ENCODE data around the gene DLG2.
"Not testable (repeated sequence)": the region's sequence is repeated elsewhere in the genome, so short reads cannot be mapped to it uniquely, and the experiment has no call there.

Gene DLG2

GRCh38 chr11:85627332-85627997 lies at the start of gene DLG2:
Gene DLG2, minus strand, starts transcription at chr11:85627344.
- no peak for DNase-seq (ENCODE audit: low spot score)

DNA sequence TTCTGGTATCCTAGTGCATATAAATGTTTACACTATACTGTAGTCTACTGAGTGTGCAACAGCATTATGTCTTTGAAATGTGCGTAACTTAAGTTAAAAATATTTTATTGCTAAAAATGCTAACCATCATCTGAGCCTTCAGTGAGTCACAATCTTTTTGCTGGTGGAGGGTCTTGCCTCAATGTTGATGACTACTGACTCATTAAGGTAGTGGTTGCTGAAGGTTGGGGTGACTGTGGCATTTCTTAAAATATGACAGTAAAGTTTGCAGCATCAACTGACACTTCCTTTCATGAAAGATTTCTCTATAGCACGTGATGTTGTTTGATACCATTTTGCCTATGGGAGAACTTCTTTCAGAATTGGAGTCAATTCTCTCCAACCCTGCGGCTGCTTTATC lies 46.2 kb upstream of the DLG2 start:
- no peak for DNase-seq (ENCODE audit: low spot score)

DNA sequence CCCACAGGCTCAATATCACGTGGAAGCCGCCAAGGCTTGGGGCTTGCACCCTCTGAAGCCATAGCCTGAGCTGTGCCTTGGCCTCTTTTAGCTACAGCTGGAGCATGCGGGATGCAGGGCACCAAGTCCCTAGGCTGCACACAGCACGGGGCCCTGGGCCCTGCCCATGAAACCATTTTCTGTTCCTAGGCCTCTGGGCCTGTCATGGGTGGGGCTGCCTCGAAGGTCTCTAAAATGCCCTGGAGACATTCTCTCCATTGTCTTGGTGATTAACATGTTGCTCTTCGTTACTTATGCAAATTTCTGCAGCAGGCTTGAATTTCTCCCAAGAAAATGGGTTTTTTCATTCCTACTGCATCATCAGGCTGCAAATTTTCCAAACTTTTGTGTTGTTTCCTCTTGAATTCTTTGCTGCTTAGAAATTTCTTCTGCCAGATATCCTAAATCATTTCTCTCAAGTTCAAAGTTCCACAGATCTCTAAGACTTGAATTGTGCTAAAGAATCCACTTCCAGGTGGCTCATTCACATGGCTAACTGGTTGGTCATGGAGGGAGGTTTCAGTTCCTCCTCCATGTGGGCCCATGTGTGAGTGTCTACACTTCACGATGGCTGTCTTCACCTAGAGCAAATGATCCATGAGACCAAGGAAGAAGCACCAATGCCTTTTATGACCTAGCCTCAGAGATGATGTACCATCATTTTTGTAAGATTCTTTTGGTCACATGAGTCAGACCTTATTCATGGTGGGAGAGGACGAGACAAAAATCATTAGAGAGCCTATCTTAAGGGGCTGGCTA lies 45.2 kb upstream of the DLG2 start:
- no peak for DNase-seq (ENCODE audit: low spot score)

- not testable (repeated sequence) for DNase-seq (ENCODE audit: low spot score)
Observed at GRCh38 chr11:85670949-85671663, 44.0 kb upstream of the DLG2 start.

DNA sequence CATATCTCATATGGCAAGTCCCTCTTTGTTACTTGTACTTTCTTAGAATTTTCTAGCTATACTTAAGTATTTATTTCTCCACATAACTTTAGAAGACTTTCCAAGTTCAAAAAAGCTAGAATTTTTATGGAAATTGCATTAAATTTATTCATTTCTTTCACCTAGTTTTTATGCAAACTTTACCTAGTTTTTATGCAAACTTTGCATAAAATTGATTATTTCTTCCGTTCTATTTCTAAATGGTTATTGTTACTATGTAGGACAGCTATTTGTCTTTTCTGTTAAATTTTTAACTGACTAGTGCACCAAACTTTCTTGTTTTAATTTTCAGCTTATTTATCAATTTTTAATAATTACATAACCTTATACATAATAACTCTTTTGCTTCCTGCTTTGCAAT lies 41.0 kb upstream of the DLG2 start:
- no peak for DNase-seq (ENCODE audit: low spot score)

- DNase-seq (ENCODE audit: low spot score) = no peak
Observed at GRCh38 chr11:85666687-85667086, 39.5 kb upstream of the DLG2 start.

- DNase-seq (ENCODE audit: low spot score) = no peak
Observed at GRCh38 chr11:85665733-85666132, 38.6 kb upstream of the DLG2 start.

DNA sequence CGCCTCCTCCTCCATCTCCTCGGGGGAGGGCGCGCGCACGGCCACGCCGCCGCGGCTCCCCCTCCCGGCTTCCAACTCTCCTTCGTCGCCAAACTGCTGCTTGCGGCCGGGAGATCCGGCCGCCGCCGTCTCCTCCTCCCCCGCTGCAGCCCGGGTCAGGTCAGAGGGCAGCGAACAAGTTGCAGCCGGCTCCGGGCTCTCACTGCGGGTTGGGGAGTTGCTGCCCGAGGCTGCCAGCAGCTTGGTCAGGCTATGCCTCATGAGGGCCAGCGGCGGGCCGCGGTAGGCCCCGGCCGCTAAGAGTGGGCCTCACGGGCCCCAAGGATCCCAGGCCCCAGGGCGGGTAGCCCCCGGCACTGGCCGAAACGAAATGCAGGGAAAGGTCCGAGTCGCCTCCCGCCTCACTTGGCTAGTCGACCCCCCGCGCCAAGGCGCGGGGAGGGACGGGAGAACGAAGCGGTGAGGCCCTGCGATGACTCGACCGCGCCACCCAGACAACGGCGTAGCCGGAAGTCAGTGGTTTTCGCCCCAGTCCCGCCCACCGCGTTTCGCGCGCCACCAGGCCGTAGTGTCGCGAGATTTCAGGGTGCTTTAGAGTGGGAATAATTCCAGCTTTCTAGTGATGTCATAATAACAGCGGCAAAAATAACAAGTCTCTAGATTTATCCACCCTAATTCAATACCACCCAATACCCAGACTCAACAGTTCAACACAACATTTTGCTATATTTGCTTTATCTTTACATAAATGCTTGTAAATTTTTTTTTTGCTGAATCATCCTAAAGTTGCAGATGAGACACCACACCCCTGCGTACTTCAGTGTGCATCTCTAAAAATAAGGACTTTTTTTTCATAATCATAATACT lies 37.7 kb upstream of the DLG2 start, which contains the start of gene CREBZF:
Gene CREBZF (minus strand): TSS at position 515 of the 867 bp plus-strand sequence. CDS start 254 bp downstream, at position 261.
- peak; percentile 97 for DNase-seq (ENCODE audit: low spot score)

- peak; percentile 76 for DNase-seq (ENCODE audit: low spot score)
Observed at GRCh38 chr11:85663753-85664614, 36.8 kb upstream of the DLG2 start.

DNA sequence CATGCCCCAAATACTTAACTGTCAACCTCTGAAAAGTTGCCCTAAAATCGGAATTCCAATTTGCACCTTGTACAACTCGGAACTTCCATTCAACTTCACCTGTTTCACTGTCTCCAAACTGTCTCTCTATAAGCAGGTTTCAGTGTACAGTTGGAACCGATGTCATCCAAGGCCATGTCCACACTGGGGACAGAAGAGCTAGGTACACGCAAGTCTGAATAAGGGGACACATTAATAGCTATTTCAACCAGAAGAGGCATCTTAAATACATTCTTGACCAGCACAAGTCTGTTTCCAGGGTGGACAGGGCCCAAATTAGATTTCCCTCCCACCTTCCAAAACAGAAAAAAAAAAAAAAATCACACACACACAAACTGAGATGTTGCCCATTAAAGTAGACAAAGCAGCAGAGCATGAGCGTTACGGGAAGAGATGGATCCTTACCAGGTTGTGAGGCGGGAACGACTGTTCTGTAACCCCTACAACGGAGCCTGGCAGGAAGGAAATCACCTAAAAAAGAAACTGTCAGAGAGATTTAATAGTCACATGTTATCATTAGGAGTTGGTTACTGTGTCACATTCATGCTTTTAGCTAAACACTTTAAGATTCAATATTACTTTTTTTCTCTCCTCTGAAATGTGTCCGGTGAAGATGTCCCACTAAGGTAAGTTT lies 36.1 kb upstream of the DLG2 start:
- DNase-seq (ENCODE audit: low spot score) = peak; percentile 17

DNA sequence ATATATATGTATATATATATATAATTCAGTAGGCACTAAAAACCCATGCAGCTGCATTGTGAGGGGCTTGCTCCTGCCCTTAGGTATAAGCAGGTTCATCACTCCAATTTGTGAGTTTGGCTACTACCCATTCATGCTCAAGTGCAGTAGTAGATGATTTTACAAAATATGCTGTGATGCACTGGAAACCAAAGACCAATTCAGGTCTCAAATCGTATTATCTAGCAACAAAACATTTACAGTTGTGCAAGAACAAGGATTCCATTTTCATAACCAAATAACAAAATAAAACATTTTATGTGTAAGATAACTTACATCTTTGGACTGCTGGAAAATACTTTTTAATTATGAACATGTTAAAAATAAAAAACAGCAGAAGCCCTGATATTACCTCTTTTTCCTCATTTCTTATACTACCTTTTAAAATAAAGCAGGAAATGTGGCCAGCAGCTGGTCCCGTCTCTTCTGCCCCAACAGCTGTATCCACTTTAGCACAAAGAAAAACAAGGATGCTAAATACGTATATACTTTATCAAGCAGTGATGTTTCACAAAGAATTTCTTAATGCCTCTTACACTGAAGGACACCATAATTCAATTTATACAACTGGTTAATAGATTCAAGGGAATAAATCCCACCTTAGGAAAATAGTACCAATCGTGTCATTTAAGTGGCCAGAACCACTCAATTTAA lies 35.0 kb upstream of the DLG2 start:
- no peak for DNase-seq (ENCODE audit: low spot score)

- DNase-seq (ENCODE audit: low spot score) = no peak
Observed at GRCh38 chr11:85658180-85658579, 31.0 kb upstream of the DLG2 start.

- no peak for DNase-seq (ENCODE audit: low spot score)
Observed at GRCh38 chr11:85656777-85657176, 29.6 kb upstream of the DLG2 start.

GRCh38 chr11:85654343-85654742 lies 27.2 kb upstream of the DLG2 start:
- not testable (repeated sequence) for DNase-seq (ENCODE audit: low spot score)

DNA sequence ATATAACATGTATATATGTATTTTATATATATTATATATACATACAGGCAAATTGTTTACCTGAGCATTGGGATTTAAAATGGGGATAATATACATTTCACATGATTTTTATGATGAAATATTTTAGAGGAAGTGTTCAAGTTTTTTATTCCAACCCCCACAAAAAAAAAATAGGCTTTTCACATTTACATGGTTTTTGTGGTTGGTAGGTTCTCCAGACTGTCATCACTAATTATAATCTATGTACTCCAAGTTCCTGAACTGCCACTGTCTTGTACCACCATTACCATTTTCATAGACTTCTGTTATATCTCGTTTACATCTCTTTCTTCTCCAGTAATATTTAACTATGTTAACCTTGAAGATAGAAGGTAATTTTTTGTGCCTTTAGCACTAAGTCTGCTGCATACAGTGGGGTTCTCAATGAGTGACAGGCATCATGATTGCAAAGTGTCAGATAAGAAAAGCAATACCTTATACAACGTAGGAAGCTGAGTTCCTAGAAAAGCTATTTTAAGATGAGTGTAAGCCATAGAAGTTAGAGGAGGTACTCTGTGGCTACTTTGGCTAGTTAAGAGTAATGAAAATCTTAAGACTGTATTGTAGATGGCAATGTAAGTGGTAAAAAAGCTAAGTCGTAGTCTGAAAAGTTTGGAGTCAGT lies 25.8 kb upstream of the DLG2 start:
- no peak for DNase-seq (ENCODE audit: low spot score)

DNA sequence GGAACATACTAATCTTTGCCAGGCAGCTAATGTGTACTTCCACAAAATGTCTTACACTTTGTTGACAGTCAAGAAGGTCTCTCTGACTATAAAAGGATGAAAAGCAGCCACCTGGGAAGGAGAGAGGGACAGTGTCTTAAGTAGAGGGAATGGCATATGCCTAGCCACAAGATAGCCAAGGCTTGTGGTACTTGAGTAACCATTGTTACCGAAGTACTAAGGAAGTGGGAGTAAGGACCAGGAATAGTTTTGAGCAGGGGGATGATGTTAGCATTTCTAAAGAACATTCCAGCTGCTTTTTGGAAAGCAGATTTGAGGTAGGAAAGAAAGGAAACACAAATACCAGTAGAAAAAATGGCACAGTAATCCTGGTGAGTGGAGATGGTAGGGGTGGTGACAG lies 24.0 kb upstream of the DLG2 start:
- DNase-seq (ENCODE audit: low spot score) = no peak

DNA sequence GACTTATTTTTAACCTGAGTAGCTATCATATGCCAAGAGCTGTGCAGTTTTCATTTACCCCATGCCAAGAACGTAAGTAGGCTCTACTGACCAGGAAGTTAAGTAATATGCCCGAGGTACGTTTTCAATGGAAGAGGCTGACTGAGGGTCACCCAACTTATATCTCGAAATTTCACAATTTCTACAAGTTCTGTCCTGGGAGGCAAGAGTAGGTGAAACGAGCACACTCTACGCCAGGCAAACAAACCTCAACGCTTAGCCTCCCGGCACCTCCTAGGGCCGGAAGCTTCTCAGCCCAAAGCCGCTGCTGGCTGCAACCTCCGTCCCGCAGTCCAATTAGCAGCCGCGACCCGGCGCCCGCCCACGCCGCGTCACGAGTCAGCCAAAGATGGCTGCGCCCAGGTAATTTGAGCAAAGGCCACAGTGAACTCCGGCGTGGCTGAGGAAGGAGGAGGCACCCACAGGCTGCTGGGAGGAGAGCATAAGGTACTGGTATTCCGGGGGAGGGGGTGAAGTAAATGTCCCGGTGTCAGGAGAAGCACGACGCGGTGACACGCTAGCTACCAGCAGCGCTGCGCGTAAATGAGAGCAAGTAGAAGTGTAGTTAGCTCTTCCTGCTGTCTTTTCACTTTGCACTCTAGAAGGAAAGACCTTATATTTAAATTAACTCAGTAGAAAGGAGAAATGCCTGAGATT lies 20.6 kb upstream of the DLG2 start, which contains the start of gene TMEM126A:
Gene TMEM126A (plus strand): TSS at position 364 of the 696 bp plus-strand sequence. CDS start 2,289 bp downstream, outside the sequence.
- DNase-seq (ENCODE audit: low spot score) = peak; percentile 89

DNA sequence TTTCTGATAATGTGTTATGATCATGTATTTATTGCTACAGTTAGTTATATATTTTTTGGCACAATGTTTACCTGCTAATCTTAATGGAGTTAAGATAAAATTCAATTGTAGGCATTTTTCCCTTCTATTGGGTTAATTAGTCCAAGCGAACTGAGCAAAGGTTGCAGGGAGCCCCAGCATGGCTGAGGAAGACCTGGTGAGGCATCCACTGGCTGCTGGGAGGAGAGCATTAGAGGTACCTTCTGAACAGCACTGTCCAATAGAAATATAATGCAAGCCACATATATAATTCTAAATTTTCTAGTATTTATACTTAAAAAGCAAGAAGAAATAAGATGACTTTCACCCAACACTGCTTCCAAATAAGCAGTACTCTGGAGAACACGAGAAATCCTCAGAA lies 19.9 kb upstream of the DLG2 start:
- no peak for DNase-seq (ENCODE audit: low spot score)
